ENCODE data around the gene CTCFL.
"Not testable (repeated sequence)": the region's sequence is repeated elsewhere in the genome, so short reads cannot be mapped to it uniquely, and the experiment has no call there.

The CTCFL gene

GRCh38 chr20:57507477-57507876 lies 17.5 kb downstream of the CTCFL start:
- DNase-seq (ENCODE audit: low spot score), result no peak

- no peak for DNase-seq (ENCODE audit: low spot score)
Observed at GRCh38 chr20:57505979-57506378, 19.0 kb downstream of the CTCFL start.

GRCh38 chr20:57504411-57504810 lies 20.5 kb downstream of the CTCFL start:
- DNase-seq (ENCODE audit: low spot score), result no peak

- no peak for DNase-seq (ENCODE audit: low spot score)
Observed at GRCh38 chr20:57503035-57503658, 21.8 kb downstream of the CTCFL start.

GRCh38 chr20:57502336-57502700 lies 22.6 kb downstream of the CTCFL start:
- no peak for DNase-seq (ENCODE audit: low spot score)

DNA sequence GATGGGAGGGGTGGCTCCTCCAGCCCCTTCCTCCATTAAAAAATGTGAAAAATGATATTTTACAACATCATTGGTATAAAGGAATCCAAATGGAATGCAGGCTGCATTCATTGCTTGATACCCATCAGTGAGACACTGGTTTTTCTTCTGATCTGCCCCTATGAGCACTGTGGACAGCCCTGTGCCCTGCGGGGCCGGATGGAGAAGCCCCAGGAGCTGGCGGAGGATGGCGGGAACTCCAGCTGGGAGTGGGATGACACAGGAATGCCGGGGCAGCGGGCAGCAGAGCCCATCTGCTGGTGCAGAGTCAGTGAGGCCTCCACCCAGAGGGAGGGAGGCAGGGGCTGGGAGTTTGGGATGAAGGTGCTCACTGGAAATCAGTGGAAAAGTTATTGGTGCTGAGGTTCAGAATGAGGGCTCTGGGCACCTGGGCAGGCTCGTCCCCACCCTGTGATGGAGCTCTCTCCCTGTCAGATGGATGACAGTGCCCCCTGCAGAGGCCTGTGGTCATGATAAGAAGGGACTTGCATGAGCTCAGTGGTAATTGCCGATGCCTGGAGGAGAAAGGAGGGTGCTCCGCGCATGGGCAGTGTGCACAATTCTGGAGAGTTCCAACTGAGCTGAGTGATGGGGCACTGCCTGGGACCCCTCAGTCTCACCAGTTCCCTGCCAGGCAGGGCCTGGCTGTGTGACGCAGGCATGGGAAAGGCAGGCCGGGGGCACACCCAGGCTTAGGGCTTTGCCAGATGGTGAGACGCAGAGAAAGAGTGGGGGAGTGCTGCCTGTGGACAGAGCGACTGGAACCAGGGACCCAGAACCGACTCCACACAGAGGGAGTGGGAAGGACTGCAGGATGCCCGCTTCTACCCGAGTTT lies 23.2 kb downstream of the CTCFL start:
- DNase-seq (ENCODE audit: low spot score), result no peak

GRCh38 chr20:57500962-57501361 lies 24.0 kb downstream of the CTCFL start:
- DNase-seq (ENCODE audit: low spot score), result no peak

GRCh38 chr20:57500235-57500634 lies 24.7 kb downstream of the CTCFL start:
- DNase-seq (ENCODE audit: low spot score), result no peak

GRCh38 chr20:57499676-57500075 lies 25.3 kb downstream of the CTCFL start:
- DNase-seq (ENCODE audit: low spot score), result no peak

DNA sequence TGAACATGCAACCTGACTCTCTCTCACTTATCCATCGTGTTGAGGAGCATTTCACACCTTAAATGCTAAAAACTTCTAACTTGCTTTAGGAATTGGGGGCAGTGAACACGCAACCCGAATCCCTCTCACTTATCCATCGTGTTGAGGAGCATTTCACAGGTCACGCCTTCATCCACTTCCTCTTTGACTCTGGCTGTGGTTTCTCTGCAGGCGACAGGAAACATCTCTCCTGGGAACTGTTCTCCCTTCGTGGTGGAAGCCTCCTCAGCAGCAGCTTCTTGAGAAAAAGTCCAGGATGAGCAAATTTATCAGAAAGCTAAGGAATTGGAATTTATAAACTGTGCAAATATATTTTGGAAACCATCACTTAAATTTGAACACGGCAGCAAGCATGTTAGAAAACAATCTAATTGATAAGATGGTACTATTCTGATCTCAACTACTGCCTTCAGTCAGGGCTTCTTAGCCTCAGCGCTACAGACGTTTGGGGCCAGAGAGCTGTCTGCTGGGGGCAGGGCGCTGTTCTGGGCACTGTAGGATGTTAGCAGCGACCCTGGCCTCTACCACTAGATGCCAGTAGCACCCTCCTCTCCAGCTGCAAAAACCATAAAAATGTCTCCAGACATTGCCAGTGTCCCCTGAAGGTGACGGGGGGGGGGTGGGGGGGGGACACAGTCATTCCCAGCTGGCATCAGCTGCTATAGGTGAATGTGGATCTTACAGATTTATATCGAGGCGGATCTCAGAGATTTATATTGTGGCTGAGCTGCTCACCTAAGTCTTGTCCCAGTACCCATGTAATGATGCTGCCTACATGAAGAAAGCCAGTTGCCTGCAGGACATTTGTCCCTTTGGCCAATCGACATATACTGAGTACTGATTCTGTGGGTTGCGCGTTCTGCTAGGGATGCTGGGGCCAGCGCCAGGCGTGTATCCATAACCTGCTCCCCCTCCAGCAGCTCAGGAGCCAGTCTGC lies 26.2 kb downstream of the CTCFL start:
- DNase-seq (ENCODE audit: low spot score), result no peak

DNA sequence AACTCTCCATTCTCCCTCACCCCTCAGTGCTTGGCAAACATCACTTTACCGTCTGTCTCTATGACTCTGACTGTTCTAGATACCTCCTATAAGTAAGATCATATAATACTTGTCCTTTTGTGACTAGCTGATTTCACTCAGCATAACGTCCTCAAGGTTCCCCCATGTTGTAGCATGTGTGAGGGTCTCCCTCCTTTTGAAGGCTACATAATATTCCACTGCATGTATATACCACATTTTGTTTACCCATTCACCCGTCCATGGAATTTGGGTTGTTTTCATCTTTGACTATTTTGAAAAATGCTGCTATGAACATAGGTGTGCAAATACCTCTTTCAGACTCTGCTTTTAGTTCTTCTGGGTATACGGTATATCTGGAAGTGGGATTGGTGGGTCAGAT lies 28.3 kb downstream of the CTCFL start:
- DNase-seq (ENCODE audit: low spot score), result no peak

DNA sequence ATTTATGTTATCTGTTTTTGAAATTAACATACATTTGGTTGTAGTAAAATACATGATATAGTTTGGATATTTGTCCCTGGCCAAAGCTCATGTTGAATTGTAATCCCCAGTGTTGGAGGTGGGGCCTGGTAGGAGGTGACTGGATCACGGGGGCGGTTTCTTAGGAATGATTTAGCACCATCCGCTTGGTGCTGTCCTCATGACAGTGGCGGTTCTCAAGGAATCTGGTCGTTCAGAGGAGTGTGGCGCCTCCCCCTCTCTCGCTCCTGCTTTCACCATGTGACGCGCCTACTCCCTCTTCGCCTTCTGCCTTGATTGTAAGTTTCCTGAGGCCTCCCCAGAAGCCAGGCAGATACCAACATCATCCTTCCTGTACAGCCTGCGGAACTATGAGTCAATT lies 29.0 kb downstream of the CTCFL start:
- no peak for DNase-seq (ENCODE audit: low spot score)

DNA sequence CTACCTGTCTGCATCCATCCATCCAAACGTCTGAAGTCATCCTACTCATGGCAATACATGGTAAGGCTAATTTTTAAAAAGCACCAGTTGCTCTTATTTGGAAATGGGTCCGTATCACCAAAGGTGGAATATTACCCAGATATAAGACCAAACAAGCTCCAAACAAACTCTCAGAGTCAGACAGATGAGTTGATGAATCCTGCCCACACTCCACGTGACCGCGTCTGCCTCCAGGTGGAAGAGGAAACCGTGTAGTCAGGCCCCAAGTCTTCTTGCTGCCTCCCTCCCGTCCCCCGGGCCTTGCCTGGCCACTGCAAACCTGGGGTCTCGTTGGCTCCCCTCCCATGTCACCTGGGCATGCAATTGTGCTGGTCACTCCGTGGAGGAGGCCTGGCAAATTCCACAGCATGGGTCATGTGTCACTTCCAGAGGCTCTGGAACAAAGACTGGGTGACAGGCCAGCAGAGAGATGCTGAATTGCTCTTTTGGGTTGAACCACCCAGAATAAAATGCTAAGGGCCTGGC lies 31.8 kb downstream of the CTCFL start:
- no peak for DNase-seq (ENCODE audit: low spot score)

GRCh38 chr20:57491373-57491772 lies 33.6 kb downstream of the CTCFL start:
- no peak for DNase-seq (ENCODE audit: low spot score)

- DNase-seq (ENCODE audit: low spot score), result not testable (repeated sequence)
Observed at GRCh38 chr20:57488277-57488676, 36.7 kb downstream of the CTCFL start.

DNA sequence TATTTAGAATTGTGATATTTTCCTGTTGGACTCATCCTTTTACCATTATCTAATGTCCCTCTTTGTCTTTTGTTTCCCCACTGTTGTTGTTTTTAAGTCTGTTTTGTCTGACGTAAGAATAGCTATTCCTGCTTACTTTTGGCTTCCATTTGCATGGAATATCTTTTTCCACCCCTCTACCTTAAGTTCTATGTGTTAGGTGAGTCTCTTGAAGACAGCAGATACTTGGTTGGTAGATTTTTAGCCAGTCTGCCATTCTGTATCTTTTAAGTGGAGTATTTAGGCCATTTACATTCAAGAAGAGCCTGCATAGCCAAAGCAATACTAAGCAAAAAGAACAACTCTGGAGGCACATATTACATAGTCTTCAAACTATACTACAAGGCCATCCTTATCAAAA lies 39.2 kb downstream of the CTCFL start:
- no peak for DNase-seq (ENCODE audit: low spot score)

DNA sequence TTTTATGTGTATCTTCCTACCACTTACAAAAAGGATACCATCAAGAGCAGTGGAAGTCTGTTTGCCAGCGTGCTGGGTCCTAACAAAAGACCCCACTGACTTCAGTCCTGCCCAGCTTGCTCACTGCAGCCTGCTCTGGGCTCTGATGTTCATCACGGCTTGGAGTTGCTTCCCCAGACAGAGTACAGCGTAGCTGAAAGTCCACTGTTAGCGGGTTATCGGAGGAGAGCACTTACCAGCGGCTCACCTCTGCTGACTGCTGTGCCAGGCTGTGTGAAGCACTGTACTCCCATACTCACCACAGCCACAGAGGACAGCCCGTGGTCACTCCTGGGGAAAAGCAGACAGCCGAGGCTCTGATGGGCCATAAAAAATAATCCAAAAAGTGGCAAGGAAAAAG lies 40.2 kb downstream of the CTCFL start:
- DNase-seq (ENCODE audit: low spot score), result no peak

DNA sequence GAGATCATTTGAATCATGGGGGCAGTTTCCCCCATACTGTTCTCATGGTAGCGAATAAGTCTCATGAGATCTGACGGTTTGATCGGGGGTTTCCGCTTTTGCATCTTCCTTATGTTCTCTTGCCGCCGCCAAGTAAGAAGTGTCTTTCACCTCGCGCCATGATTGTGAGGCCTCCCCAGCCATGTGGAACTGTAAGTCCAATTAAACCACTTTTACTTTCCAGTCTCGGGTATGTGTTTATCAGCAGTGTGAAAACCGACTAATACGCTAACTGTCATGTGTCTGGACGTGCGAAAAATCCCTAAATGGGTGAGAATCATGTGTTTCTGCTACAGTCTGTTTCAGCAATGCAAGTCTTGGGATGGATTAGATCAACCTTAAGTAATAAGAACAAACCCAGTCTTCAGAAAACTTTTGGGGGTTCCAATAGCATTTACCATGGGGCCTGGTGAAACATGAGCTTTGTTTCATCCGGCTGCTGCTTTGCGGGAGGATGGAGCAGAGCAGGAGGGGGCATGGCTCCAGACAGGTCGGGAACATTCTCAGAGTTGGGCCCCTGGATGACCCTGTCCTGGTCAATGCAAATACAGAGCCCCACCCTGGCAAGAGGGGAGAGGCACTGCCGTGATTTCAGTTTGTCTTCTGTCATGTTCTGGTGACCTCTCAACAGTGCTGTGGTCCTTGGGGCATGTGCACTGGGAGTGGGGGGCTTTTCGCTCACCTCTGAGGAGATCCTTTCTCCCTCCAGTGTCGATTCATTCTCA lies 41.5 kb downstream of the CTCFL start:
- DNase-seq (ENCODE audit: low spot score), result no peak

DNA sequence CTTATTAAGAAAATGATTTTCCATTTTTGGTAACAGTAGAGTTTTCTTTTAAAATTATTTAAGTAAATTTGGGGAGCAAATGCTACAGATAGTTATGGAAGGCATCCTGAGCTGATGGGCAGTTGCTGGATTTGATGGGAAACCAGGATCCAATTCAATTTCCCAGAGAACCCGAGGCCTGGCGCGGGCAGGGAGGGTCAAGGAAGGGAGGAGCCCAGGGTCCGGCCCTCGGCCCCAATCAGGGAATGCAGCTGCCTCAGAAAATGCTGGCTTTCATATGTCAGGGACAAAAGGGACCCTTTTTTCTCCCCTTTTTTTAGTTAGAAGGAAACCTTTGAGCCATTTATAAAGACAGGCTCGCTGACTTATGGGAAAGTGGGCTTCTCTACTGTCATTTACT lies 42.1 kb downstream of the CTCFL start:
- DNase-seq (ENCODE audit: low spot score), result no peak

DNA sequence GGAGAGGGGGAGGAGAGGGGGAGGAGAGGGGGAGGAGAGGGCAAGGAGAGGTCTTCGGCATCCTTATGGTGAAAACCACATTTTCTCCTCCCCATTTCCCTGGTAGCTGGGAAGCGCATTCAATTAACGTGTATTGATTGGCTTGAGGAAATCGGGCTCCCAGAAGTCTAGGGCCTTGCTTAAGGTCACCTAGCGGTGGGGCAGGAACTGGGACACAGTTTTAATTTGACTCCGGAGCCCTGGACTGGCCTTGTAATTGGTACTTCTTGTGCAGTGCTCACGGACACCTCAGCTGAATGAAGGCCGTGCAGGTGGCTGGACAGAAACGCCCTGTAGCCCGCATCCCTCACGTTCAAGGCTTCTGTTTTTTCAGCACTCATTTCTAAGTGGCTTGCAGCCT lies 42.8 kb downstream of the CTCFL start:
- no peak for DNase-seq (ENCODE audit: low spot score)

DNA sequence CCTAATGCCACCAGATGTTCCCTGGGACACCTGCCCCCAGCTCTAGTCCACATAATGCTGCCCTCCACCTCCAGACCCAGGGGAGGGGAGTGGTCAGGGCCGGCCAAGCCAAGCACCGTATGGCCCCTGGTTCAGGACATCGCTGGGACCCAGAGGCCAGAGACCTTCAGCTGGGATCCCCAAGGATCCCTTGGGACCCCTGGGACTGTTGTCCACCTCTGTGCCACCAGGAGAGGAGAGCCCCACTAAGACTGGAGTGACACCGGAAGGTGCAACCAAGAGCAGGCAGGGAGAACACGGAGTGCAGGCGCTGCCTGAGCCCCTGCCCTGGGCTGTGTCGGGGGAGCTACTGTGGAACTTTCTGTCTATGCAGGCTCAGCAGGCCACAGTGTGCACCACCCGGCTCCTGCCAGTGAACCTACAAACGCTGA lies 43.6 kb downstream of the CTCFL start:
- DNase-seq (ENCODE audit: low spot score), result no peak

Measured in left forelimb (tissue), 1 donor.